HG03139 (cell line): ENCODE results near the gene KCTD18.

Experiments
- ATAC-seq: cut with Tn5 transposase; IDR thresholded peaks from one replicate; pipeline ENCODE4 v1.9.1; 2021; ENCODE audit not compliant: unreplicated experiment

The KCTD18 gene

GRCh38 chr2:200486529-200486928 is 23.3 kb downstream of the KCTD18 start:
- ATAC-seq = no peak

GRCh38 chr2:200484934-200485333 is 24.9 kb downstream of the KCTD18 start:
- no peak for ATAC-seq

GRCh38 chr2:200483729-200484198 is 26.1 kb downstream of the KCTD18 start:
- ATAC-seq = peak; percentile 66

DNA sequence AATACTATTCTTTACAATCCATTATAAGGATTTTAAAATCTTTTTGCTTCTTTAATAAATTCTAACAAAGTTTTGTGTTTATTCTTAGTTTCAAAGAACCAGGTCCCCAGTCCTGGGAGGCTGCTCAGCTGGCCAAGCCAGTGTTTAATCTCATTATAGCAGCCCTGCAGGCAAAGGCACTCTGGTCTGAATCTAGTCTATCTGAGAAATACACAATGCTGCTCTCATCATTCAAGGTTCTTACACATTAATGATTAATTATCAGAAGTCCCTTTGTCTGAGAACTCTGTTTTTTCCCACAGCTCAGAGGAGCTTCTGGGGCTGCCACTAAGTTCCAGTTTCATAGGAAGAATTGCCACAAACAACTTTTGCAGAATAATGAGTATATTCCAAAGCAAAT is 27.7 kb downstream of the KCTD18 start:
- ATAC-seq = no peak

DNA sequence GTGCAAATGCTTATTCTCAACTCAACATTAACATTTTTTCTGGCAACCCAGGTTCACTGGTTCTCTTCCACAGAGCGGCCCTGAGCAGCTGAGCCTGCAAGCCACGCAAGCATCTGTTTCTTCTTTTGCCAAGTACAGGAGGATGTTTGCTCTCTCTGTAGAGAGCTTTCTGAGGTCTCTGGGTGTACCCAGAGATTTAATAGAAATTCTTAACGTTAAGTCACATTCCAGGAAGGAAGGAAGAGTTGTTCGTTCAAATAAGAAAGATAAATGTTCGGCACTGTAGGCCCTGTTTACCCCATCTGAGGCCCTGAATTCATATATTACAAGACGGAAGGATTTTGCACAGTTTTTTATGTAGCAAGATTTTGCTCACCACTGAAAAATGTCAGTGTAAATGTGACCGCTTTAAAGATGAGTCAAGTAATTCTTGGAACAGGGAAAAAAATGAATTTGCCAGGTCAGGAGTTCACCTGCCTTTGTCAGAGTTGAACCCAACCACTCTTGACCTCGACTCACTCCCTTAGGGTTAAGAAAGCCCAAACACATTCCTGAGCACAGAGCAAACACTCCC is 30.1 kb downstream of the KCTD18 start:
- ATAC-seq = no peak

DNA sequence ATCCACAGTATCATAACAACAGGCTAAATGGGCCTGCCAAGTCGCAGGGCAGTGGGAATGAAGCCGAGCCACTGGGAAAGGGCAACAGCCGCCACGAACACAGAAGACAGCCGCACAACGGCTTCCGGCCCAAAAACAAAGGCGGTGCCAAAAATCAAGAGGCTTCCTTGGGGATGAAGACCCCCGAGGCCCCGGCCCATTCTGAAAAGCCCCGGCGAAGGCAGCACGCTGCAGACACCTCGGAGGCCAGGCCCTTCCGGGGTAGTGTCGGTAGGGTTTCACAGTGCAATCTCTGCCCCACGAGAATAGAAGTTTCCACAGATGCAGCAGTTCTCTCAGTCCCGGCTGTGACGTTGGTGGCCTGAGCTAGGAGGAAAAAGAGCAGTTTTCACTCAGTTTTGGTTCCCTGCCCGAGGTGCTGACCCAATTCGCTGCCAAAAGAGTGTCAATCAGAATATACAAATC is 32.2 kb downstream of the KCTD18 start:
- ATAC-seq = no peak

DNA sequence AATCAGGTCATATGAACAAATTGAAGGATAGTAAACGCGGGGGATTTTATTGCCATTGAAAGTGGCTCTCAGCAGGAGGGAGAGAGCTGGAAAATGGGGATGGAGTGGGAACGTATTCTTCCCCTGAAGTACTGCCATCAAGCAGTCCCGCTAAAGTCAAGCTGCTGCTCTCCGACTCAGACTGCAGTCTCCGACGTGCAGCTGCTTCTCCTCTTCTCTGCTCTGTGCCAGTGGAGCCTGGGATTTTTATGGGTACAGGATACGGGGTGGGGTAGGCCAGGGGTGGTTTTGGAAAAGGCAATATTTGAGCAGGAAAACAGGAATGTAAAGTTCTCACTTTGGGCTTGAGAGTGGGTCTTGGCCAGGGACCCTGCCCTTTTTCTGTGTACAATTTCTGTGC is 33.0 kb downstream of the KCTD18 start:
- no peak for ATAC-seq

DNA sequence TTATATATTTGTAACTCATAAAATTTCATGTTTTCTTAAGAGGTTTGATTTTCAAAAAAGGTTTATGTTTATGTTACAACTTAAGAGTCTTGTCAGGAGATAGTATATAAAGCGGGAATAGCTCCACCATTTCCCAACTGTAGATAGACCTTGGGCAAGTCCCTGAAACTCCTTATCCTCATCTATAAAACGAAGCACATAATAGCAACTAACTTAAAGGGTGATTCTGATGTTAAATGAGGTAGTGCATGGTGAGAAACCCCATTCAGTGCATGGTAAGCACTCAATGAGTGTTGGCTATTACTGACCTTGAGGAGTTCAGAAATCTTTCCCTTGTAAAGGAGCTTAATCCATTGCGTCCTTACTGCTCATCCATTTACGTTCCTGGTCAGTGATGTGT is 34.1 kb downstream of the KCTD18 start:
- ATAC-seq = no peak

DNA sequence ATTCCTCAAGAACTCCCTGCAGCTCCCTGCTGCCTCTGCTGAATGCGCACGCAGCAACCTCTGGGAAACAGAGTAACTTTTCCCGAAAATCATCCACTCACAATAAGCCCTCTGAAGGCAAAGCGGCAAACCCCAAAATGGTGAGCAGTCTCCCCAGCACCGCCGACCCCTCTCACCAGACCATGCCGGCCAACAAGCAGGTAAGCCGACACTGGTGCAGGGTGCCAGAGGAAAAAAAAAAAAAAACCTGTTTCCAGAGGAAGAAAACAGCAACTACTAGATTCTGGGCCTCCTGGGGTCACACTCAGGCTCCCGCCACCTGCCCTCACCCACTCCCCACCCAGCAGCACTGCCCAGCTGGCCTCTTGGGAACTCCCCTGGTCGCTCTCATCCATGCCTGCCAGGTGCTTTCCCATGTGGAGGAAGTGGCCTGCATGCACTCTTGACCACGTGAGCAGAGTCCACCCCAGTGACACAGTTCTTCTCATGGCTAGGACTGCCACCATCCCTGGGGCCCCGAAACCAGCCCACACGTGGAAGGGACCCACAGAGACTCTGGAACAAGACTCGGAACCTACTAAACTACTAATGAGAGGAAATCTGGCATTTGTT is 36.9 kb downstream of the KCTD18 start:
- no peak for ATAC-seq

DNA sequence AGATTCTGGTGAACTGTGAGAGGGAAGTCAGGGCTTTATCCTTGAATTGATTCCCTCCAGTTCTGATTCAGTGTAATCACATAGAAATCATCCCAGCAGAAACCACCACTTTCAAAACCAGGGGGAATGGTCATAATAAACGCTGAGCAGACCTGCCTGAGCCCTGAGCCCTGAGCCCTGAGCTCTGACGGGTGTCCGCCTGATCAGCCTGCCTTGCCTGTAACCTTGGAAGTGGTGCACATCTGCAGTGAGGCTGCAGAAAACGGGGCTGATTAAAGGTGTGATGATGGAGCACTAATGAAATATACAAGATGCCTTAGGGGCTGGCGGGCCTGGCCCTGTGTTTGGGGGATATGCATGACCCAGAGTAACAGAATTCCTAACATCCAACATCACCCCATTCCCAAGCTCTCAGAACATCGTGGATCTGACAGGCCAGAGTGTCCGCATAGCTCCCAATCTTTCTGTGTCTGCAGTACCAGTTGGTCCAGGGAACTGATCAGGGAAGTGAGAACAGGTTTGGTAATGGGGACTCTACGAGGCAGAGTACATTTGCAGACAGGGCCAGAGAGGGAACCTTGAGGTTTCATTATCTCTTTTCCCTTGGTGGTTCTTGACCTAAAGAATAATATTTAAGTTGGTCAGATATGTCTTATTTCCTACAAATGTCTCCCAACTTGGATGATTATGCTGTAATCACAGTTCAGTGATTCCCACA is 37.8 kb downstream of the KCTD18 start:
- ATAC-seq = peak; percentile 4

- ATAC-seq = peak; percentile 72
Measured at GRCh38 chr2:200471324-200471848, 38.5 kb downstream of the KCTD18 start.

GRCh38 chr2:200470230-200470629 is 39.6 kb downstream of the KCTD18 start:
- ATAC-seq = no peak

GRCh38 chr2:200469708-200470211 is 40.1 kb downstream of the KCTD18 start:
- no peak for ATAC-seq

DNA sequence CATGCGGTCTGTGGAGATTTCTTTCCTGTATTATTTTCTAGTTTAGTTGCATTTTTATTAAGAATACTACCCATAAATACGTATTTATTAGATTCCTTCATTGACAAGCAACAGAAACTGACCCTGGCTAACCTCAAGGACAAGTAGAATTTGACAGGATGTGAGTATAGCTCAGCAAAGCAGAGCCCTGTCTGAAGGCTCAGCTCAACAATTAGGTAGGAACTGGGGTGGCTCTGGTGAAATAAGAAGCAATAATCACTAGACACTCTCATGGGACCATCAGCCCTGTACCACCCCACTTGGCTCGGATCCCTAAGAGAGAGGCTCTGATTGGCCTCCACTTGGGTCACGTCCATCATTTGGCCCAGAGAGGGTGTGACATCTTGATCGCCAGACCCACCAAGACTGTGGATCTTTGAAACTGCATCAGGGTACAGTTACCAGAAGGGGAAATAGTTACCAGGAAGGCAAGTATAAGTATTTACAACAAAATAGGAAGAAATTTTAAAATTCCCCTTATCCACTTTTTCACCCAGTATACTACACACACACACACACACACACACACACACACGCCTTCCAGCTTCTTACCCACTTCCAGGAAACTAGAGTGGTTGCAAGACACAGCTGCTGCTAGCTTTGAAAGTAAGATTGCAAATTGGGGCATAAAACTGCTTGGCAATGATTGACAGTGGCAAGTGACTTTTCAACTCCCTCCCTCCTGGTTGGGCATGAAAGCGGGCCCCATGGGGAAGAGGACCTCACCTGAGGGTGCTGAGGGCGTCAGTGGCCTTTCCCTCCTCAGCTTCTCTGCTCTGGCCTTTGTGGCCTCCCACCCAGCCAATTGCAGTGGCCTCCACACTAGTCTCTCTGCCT is 41.8 kb downstream of the KCTD18 start:
- no peak for ATAC-seq

DNA sequence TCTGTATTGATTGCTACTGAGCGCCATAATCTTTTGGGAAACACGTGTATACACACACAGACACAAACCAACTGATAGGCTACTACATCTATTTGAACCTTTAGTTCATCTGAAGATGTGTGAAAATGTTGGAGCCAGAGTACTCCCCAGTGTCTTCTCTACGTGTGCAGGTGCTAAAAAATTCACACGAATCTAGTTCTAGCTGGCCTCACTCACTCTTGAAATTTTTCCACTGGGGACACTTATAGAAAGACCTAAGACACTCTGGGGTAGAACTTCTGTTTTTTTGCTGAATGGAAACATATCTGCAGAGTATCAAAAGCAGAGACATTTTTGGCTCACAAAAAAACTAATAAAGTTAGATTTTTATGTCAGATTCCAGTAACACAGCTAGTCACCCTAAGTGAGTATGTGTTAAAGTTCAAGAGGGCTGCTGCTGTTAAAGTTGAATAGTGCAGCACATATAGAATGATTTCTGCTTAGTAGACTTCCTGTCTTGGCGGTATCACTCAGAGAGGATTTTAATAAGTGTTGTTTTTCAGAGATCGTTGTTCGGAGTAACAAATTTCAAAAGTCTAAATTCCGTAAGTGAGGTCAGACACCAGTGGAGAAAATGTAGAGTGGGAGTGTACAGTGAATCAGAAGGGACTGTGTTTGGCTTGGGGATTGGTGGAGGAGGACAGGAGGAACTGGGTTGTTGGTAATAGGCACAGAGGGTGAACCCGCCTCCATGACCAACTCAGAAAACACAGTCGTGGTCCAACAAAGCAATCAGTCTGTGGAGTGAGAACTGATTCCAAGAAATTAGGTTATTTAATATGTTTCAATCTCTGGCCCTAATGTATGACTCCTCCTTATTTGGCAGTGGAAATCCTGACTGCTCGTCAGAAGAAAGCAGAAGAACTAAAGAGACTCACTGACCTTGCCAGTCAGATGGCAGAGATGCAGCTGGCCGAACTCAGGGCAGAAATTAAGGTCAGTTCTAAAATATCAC is 43.1 kb downstream of the KCTD18 start:
- ATAC-seq = no peak

DNA sequence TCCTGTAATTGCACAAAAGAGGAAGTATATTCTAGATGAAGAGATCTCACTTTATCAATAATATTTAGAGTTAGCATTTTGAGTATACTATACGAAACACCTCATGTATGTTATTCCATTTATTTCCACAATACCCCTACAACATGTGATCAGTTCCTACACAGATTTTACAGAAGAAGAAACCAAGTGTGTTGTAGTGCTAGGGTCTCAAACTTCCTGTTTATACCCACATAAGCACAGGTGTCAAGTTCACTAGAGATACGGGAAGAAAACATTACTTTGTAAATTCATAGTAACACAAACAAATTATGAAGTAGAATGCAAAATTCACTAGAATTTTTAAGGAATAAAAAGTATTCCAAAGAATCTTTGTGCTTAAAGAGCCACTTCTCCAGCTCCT is 46.4 kb downstream of the KCTD18 start:
- ATAC-seq = no peak

DNA sequence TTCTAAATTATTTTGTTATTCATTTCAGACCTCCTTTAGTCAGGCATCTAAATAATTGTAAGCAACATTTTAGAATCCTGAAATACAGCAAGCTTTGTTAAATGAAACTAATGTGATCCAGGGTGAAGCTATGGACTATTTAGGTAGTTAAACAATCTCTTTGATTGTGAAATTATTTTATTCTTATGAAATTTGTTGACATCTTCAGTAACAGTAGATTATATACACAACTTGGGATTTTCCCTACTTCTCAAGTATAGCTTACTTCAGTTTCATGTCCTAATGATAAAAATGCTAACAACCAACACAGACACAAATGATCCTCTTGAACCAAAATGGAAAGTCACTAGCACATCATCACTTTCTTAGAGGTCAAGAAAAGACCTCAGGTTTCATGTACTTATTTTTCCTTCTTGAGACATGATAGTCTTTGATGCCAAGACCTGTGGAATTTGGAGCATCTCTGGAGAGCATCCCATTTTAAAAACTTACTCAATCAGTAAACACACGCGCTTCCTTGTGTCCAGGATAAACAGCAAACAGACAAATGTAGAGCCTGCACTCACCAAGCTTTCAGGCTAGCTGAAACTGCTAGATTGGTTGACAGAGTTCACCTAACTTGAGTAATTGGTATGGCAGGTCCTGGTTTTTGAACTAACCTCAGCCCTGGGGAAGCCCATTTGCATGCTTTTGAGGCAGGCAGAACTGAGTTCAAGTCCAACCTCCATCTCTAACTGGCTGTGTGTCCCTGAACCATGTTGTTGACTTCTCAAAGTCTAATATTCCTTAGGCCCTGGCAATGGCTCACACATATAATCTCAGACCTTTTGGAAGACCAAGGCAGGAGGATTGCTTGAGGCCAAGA is 47.8 kb downstream of the KCTD18 start:
- no peak for ATAC-seq

DNA sequence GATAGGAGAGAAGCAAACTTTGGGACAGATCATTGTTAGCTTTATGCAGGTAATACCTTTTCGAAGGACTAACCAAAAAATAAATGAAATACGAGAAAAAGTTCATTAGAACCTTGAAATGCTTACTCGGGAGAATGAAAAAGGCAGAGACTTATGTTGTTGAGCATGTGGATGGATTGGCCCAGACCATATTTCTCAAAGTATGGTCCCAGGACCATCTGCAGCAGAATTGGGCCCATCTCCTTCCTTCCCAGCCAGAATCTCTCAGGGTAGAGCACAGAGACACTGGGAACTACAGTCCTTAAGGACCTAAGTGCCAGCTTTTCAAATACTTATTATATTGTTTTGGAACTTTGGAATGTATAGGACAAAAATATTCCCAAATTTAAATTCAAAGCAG is 50.8 kb downstream of the KCTD18 start:
- ATAC-seq = no peak

GRCh38 chr2:200456567-200456966 is 53.3 kb downstream of the KCTD18 start:
- no peak for ATAC-seq
